ENCODE measurements around the gene FGF14. TPM values are rescaled to one million over a fixed set of nuclear protein-coding genes. Genes with fewer than 3 reads are reported as not detected.

Gene FGF14
- total and polyA plus RNA-seq, 7 experiments from 2014 or later: not detected

GRCh38 chr13:101985321-101985720, 416.5 kb downstream of the FGF14 start:
- CTCF ChIA-PET: no interaction called here
- H3K4me3 Mint-ChIP-seq: no peak overlapping the region
- H3K9me3 Mint-ChIP-seq: peaks cover 0 to 16% (median 2%) of the 10 kb centered on the region in 11 donors

GRCh38 chr13:101982903-101983302, 418.9 kb downstream of the FGF14 start:
- H3K4me1 Mint-ChIP-seq: no peaks in the 10 kb centered on the region
- ChIA-PET POLR2A (no interaction called here), CTCF (no interaction called here)
- intact Hi-C loops (cut with micrococcal nuclease): no loop called here
- no peaks in the 10 kb centered on the region for H3K9me3 ChIP-seq (ENCODE audit: control insufficient read depth in 2 of 3, low read length in 3 of 3)
- H3K27ac ChIP-seq (ENCODE audit: low read depth, low read length): no peak overlapping the region
- peaks cover 0 to 8% (median 5%) of the 10 kb centered on the region in 5 donors for H3K27me3 Mint-ChIP-seq
- H3K36me3 Mint-ChIP-seq: peaks cover 0 to 1% (median 0%) of the 10 kb centered on the region in 5 donors
- H3K27ac Mint-ChIP-seq: no peak overlapping the region
- peaks cover 0 to 6% of the 10 kb centered on the region in 2 donors for H3K27me3 ChIP-seq (ENCODE audit: control insufficient read depth in 2 of 2, insufficient read depth in 2 of 2, low read length in 2 of 2)
- H3K4me3 Mint-ChIP-seq: no peak overlapping the region
- no peaks in the 10 kb centered on the region for H3K4me1 ChIP-seq (ENCODE audit: control insufficient read depth in 2 of 2, insufficient read depth in 2 of 2, low read length in 2 of 2)
- DNase-seq (no peak), ATAC-seq (no peak)
- H3K9me3 Mint-ChIP-seq: peaks cover 0 to 12% (median under 1%) of the 10 kb centered on the region in 11 donors
- no peak overlapping the region for H3K4me3 ChIP-seq (ENCODE audit: low read length)
- H3K36me3 ChIP-seq (ENCODE audit: control insufficient read depth in 2 of 3, insufficient read depth in 3 of 3, low read length in 3 of 3): no peaks in the 10 kb centered on the region

More at GRCh38 chr13:101985321-101985720, 416.5 kb downstream of the FGF14 start:
- no peak overlapping the region for H3K27ac Mint-ChIP-seq
- H3K4me1 Mint-ChIP-seq: no peaks in the 10 kb centered on the region
- Histone ChIP-seq H3K27ac (ENCODE audit: low read depth, low read length) (no peak overlapping the region), H3K9me3 (ENCODE audit: control insufficient read depth in 2 of 3, low read length in 3 of 3) (no peaks in the 10 kb centered on the region), H3K27me3 (ENCODE audit: control insufficient read depth in 2 of 2, insufficient read depth in 2 of 2, low read length in 2 of 2) (peaks cover 0 to 6% of the 10 kb centered on the region in 2 donors), H3K4me3 (ENCODE audit: low read length) (no peak overlapping the region), H3K36me3 (ENCODE audit: control insufficient read depth in 2 of 3, insufficient read depth in 3 of 3, low read length in 3 of 3) (no peaks in the 10 kb centered on the region), H3K4me1 (ENCODE audit: control insufficient read depth in 2 of 2, insufficient read depth in 2 of 2, low read length in 2 of 2) (no peaks in the 10 kb centered on the region)
- peaks cover 0 to 11% (median 6%) of the 10 kb centered on the region in 5 donors for H3K27me3 Mint-ChIP-seq
- peaks cover 0 to 4% (median 0%) of the 10 kb centered on the region in 5 donors for H3K36me3 Mint-ChIP-seq
- DNase-seq (no peak), ATAC-seq (no peak)
- intact Hi-C loops (cut with micrococcal nuclease): no loop called here
- POLR2A ChIA-PET: no interaction called here

DNA sequence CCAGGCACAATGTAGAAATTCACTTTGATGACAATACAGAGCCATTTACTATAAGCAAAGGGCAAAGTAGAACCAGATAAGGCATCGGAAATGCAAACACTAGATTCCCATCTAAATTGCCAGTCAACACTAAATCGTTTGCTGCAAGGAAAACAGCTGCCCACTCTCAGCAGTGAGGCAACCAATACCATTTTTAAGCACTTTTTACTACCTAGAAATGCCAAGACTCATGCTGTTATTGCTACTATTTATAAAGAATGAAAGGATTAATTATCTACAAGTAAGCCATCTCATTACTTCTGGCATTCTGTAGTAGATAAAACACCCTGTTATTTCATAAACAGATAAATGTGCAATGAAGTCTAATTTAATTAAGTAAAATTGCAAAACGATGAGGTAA, 422.0 kb downstream of the FGF14 start:
- Mint-ChIP-seq H3K36me3 (peaks cover 0 to 4% (median 0%) of the 10 kb centered on the region in 5 donors), H3K27me3 (peaks cover 0 to 21% (median 12%) of the 10 kb centered on the region in 5 donors), H3K9me3 (peaks cover 0 to 7% (median 2%) of the 10 kb centered on the region in 11 donors), H3K27ac (no peak overlapping the region), H3K4me3 (no peak overlapping the region), H3K4me1 (no peaks in the 10 kb centered on the region)
- intact Hi-C loops (cut with micrococcal nuclease): no loop called here
- Histone ChIP-seq H3K36me3 (ENCODE audit: control insufficient read depth in 2 of 3, insufficient read depth in 3 of 3, low read length in 3 of 3) (no peaks in the 10 kb centered on the region), H3K9me3 (ENCODE audit: control insufficient read depth in 2 of 3, low read length in 3 of 3) (no peaks in the 10 kb centered on the region), H3K27ac (ENCODE audit: low read depth, low read length) (no peak overlapping the region), H3K4me1 (ENCODE audit: control insufficient read depth in 2 of 2, insufficient read depth in 2 of 2, low read length in 2 of 2) (no peaks in the 10 kb centered on the region), H3K27me3 (ENCODE audit: control insufficient read depth in 2 of 2, insufficient read depth in 2 of 2, low read length in 2 of 2) (peaks cover 0 to 6% of the 10 kb centered on the region in 2 donors), H3K4me3 (ENCODE audit: low read length) (no peak overlapping the region)
- ATAC-seq (no peak), DNase-seq (no peak)
- ChIA-PET POLR2A (no interaction called here), CTCF (no interaction called here)

- Mint-ChIP-seq H3K4me3 (no peak overlapping the region), H3K9me3 (peaks cover 0 to 7% (median 2%) of the 10 kb centered on the region in 11 donors), H3K36me3 (peaks cover 0 to 4% (median 0%) of the 10 kb centered on the region in 5 donors), H3K4me1 (no peaks in the 10 kb centered on the region), H3K27ac (no peak overlapping the region), H3K27me3 (peaks cover 0 to 23% (median 12%) of the 10 kb centered on the region in 5 donors)
- Histone ChIP-seq H3K4me3 (ENCODE audit: low read length) (no peak overlapping the region), H3K27me3 (ENCODE audit: control insufficient read depth in 2 of 2, insufficient read depth in 2 of 2, low read length in 2 of 2) (peaks cover 0 to 6% of the 10 kb centered on the region in 2 donors), H3K27ac (ENCODE audit: low read depth, low read length) (no peak overlapping the region), H3K9me3 (ENCODE audit: control insufficient read depth in 2 of 3, low read length in 3 of 3) (no peaks in the 10 kb centered on the region), H3K36me3 (ENCODE audit: control insufficient read depth in 2 of 3, insufficient read depth in 3 of 3, low read length in 3 of 3) (no peaks in the 10 kb centered on the region), H3K4me1 (ENCODE audit: control insufficient read depth in 2 of 2, insufficient read depth in 2 of 2, low read length in 2 of 2) (no peaks in the 10 kb centered on the region)
- DNase-seq (no peak), ATAC-seq (no peak)
- ChIA-PET CTCF (no interaction called here), POLR2A (no interaction called here)
- intact Hi-C loops (cut with micrococcal nuclease): no loop called here
These were observed 423.1 kb downstream of the FGF14 start for GRCh38 chr13:101978552-101979315.

GRCh38 chr13:101977475-101977874, 424.4 kb downstream of the FGF14 start:
- CTCF ChIA-PET: no interaction called here
- Histone ChIP-seq H3K27ac (ENCODE audit: low read depth, low read length) (no peak overlapping the region), H3K4me3 (ENCODE audit: low read length) (no peak overlapping the region), H3K4me1 (ENCODE audit: control insufficient read depth in 2 of 2, insufficient read depth in 2 of 2, low read length in 2 of 2) (no peaks in the 10 kb centered on the region), H3K9me3 (ENCODE audit: control insufficient read depth in 2 of 3, low read length in 3 of 3) (no peaks in the 10 kb centered on the region), H3K36me3 (ENCODE audit: control insufficient read depth in 2 of 3, insufficient read depth in 3 of 3, low read length in 3 of 3) (no peaks in the 10 kb centered on the region), H3K27me3 (ENCODE audit: control insufficient read depth in 2 of 2, insufficient read depth in 2 of 2, low read length in 2 of 2) (no peaks in the 10 kb centered on the region)
- POLR2A ChIA-PET: no interaction called here
- DNase-seq (no peak), ATAC-seq (no peak)
- no peak overlapping the region for H3K27ac Mint-ChIP-seq
- peaks cover 0 to 4% (median 0%) of the 10 kb centered on the region in 5 donors for H3K36me3 Mint-ChIP-seq
- intact Hi-C loops (cut with micrococcal nuclease): no loop called here
- H3K9me3 Mint-ChIP-seq: peaks cover 0 to 7% (median 2%) of the 10 kb centered on the region in 11 donors
- H3K4me1 Mint-ChIP-seq: no peaks in the 10 kb centered on the region
- no peak overlapping the region for H3K4me3 Mint-ChIP-seq
- peaks cover 0 to 23% (median 12%) of the 10 kb centered on the region in 5 donors for H3K27me3 Mint-ChIP-seq

DNA sequence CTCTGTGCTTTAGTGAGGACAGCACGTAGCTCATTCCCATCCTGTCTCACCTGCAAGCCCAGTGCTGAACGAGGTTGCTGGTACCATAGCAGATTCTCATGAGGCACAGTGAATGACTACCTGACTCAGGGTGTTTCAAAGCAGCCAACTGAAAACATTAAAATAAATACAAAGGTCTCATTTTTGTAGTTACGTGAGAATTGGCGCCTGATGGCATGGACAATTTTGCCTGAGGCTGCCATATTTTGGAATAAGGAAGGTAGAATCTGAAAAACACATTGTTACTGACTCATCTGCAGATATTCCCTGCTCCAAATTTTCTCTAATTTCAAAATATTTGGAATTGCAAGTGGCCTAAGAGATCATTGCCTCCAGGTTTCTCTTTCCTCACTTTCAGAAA, 429.7 kb downstream of the FGF14 start:
- DNase-seq (no peak), ATAC-seq (no peak)
- Mint-ChIP-seq H3K4me3 (no peak overlapping the region), H3K27me3 (peaks cover 0 to 21% (median 15%) of the 10 kb centered on the region in 5 donors), H3K4me1 (no peaks in the 10 kb centered on the region), H3K27ac (no peak overlapping the region), H3K9me3 (peaks cover 0 to 7% (median 2%) of the 10 kb centered on the region in 11 donors), H3K36me3 (peaks cover 0 to 4% (median 0%) of the 10 kb centered on the region in 5 donors)
- ChIA-PET CTCF (no interaction called here), POLR2A (no interaction called here)
- Histone ChIP-seq H3K4me3 (ENCODE audit: low read length) (no peak overlapping the region), H3K9me3 (ENCODE audit: control insufficient read depth in 2 of 3, low read length in 3 of 3) (no peaks in the 10 kb centered on the region), H3K27me3 (ENCODE audit: control insufficient read depth in 2 of 2, insufficient read depth in 2 of 2, low read length in 2 of 2) (no peaks in the 10 kb centered on the region), H3K4me1 (ENCODE audit: control insufficient read depth in 2 of 2, insufficient read depth in 2 of 2, low read length in 2 of 2) (no peaks in the 10 kb centered on the region), H3K27ac (ENCODE audit: low read depth, low read length) (no peak overlapping the region), H3K36me3 (ENCODE audit: control insufficient read depth in 2 of 3, insufficient read depth in 3 of 3, low read length in 3 of 3) (no peaks in the 10 kb centered on the region)
- intact Hi-C loops (cut with micrococcal nuclease): no loop called here

GRCh38 chr13:101970341-101970740, 431.5 kb downstream of the FGF14 start:
- Histone ChIP-seq H3K4me1 (ENCODE audit: control insufficient read depth in 2 of 2, insufficient read depth in 2 of 2, low read length in 2 of 2) (no peaks in the 10 kb centered on the region), H3K4me3 (ENCODE audit: low read length) (no peak overlapping the region), H3K9me3 (ENCODE audit: control insufficient read depth in 2 of 3, low read length in 3 of 3) (no peaks in the 10 kb centered on the region), H3K36me3 (ENCODE audit: control insufficient read depth in 2 of 3, insufficient read depth in 3 of 3, low read length in 3 of 3) (no peaks in the 10 kb centered on the region), H3K27me3 (ENCODE audit: control insufficient read depth in 2 of 2, insufficient read depth in 2 of 2, low read length in 2 of 2) (no peaks in the 10 kb centered on the region), H3K27ac (ENCODE audit: low read depth, low read length) (no peak overlapping the region)
- POLR2A ChIA-PET: no interaction called here
- CTCF ChIA-PET: no interaction called here
- peaks cover 0 to 3% (median 0%) of the 10 kb centered on the region in 5 donors for H3K36me3 Mint-ChIP-seq
- no peaks in the 10 kb centered on the region for H3K4me1 Mint-ChIP-seq
- peaks cover 0 to 19% (median 6%) of the 10 kb centered on the region in 5 donors for H3K27me3 Mint-ChIP-seq
- peaks cover 0 to 5% (median 2%) of the 10 kb centered on the region in 11 donors for H3K9me3 Mint-ChIP-seq
- H3K27ac Mint-ChIP-seq: no peak overlapping the region
- intact Hi-C loops (cut with micrococcal nuclease): no loop called here
- no peak for ATAC-seq
- H3K4me3 Mint-ChIP-seq: no peak overlapping the region
- DNase-seq: no peak
